Measurements from ENCODE around the gene PPP1R12C.

Gene PPP1R12C

DNA sequence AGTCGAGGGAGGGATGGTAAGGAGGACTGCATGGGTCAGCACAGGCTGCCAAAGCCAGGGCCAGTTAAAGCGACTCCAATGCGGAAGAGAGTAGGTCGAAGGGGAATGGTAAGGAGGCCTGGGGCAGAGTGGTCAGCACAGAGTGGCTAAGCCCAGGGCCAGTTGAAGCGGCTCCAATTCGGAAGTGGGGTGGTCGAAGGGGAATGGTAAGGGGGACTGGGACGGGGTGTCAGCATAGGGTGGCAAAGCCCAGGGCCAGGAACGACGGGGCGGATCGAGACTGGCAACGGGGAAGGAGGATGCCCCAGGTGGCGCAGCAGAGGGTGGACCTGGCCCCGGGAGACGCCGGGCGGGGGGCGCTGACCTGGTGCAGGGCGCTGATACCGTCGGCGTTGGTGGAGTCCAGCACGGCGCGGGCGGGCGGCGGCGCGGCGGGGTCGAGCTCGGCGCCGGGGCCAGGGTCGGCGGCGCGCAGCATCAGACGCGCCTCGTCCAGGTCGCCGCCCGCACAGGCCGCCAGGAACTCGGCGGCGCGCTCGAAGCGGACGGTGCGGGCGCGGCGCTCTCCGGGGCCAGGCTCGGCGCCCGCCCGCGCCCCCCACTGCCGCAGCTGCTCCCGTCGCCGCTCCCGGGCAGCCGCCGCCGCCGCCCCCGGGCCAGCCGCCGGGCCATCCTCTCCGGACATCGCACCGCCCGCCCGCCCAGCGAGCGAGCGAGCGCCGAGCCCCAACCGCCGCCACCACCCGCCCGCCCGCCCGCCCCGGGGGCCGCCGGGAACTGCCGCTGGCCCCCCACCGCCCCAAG is at the start of gene PPP1R12C:
PPP1R12C (minus strand) TSS at position 779 of the 804 bp plus-strand sequence; CDS start at position 685, 94 bp downstream.
- DNase-seq (ENCODE audit: low read depth), result no peak
- H3K4me3 ChIP-seq (ENCODE audit: low read length), result peak within 1 kb of the TSS; percentile 78
- TF ChIP-seq CTCF (IDR thresholded peaks at IDR 0.05; ENCODE audit: insufficient read depth, low read depth, low read length, missing control alignments), result no peak

- TF ChIP-seq CTCF (IDR thresholded peaks at IDR 0.05; ENCODE audit: insufficient read depth, low read depth, low read length, missing control alignments), result no peak
- peak; percentile 99 for DNase-seq (ENCODE audit: low read depth)
- peak within 1 kb of the TSS; percentile 66 for H3K4me3 ChIP-seq (ENCODE audit: low read length)
Measured at GRCh38 chr19:55166530-55167268, 49.3 kb upstream of the PPP1R12C start, which contains the start of gene DNAAF3. TSS of gene DNAAF3 (minus strand) at chr19:55166613. CDS start at chr19:55166413, 200 bp downstream.

GRCh38 chr19:55165952-55166529 is 48.6 kb upstream of the PPP1R12C start:
- DNase-seq (ENCODE audit: low read depth), result peak; percentile 90
- H3K4me3 ChIP-seq (ENCODE audit: low read length), result peak overlapping the region; percentile 66
- TF ChIP-seq CTCF (IDR thresholded peaks at IDR 0.05; ENCODE audit: insufficient read depth, low read depth, low read length, missing control alignments), result peak; percentile 63

GRCh38 chr19:55161571-55162322 is 44.3 kb upstream of the PPP1R12C start:
- H3K4me3 ChIP-seq (ENCODE audit: low read length), result no peak overlapping the region
- no peak for TF ChIP-seq CTCF (IDR thresholded peaks at IDR 0.05; ENCODE audit: insufficient read depth, low read depth, low read length, missing control alignments)
- DNase-seq (ENCODE audit: low read depth), result no peak

- no peak overlapping the region for H3K4me3 ChIP-seq (ENCODE audit: low read length)
Measured at GRCh38 chr19:55160986-55161365, 43.5 kb upstream of the PPP1R12C start.

More at GRCh38 chr19:55160986-55161365, 43.5 kb upstream of the PPP1R12C start:
- no peak for DNase-seq (ENCODE audit: low read depth)
- TF ChIP-seq CTCF (IDR thresholded peaks at IDR 0.05; ENCODE audit: insufficient read depth, low read depth, low read length, missing control alignments), result no peak
